HG03095 (cell line): Measurements from ENCODE around the gene ZNF467.

Experiments
- ATAC-seq: cut with Tn5 transposase; IDR thresholded peaks from one replicate; pipeline ENCODE4 v1.9.1; 2021; ENCODE audit warnings: moderate library complexity; ENCODE audit not compliant: unreplicated experiment

Gene ZNF467

GRCh38 chr7:149773446-149774236 is at the start of gene ZNF467:
TSS of gene ZNF467 (minus strand) at chr7:149773588. CDS start at chr7:149771032, 2,556 bp downstream.
- ATAC-seq, result no peak

GRCh38 chr7:149822353-149822943 is 49.1 kb upstream of the ZNF467 start:
- ATAC-seq, result no peak

- no peak for ATAC-seq
Observed at GRCh38 chr7:149821191-149822148, 48.1 kb upstream of the ZNF467 start.

- ATAC-seq, result no peak
Observed at GRCh38 chr7:149820622-149821190, 47.3 kb upstream of the ZNF467 start.

GRCh38 chr7:149819961-149820340 is 46.6 kb upstream of the ZNF467 start:
- no peak for ATAC-seq

GRCh38 chr7:149819141-149819960 is 46.0 kb upstream of the ZNF467 start:
- no peak for ATAC-seq

- ATAC-seq, result no peak
Observed at GRCh38 chr7:149818536-149818840, 45.1 kb upstream of the ZNF467 start.

- ATAC-seq, result no peak
Observed at GRCh38 chr7:149817836-149818535, 44.6 kb upstream of the ZNF467 start.

- no peak for ATAC-seq
Observed at GRCh38 chr7:149817301-149817771, 43.9 kb upstream of the ZNF467 start.

GRCh38 chr7:149816794-149817193 is 43.4 kb upstream of the ZNF467 start:
- no peak for ATAC-seq

GRCh38 chr7:149816267-149816751 is 42.9 kb upstream of the ZNF467 start:
- no peak for ATAC-seq

GRCh38 chr7:149815661-149816266 is 42.4 kb upstream of the ZNF467 start:
- ATAC-seq, result no peak

- ATAC-seq, result no peak
Observed at GRCh38 chr7:149815121-149815520, 41.7 kb upstream of the ZNF467 start.

- no peak for ATAC-seq
Observed at GRCh38 chr7:149814494-149814893, 41.1 kb upstream of the ZNF467 start.

GRCh38 chr7:149813254-149814035 is 40.1 kb upstream of the ZNF467 start:
- no peak for ATAC-seq

GRCh38 chr7:149811831-149812490 is 38.6 kb upstream of the ZNF467 start:
- no peak for ATAC-seq

- ATAC-seq, result no peak
Observed at GRCh38 chr7:149811221-149811620, 37.8 kb upstream of the ZNF467 start.

GRCh38 chr7:149809215-149809614 is 35.8 kb upstream of the ZNF467 start:
- ATAC-seq, result no peak
